GM23338 (cell line): ENCODE results near the gene TTC23.

Experiments
- JUNB ChIP-seq: IDR thresholded peaks from one replicate; pipeline ENCODE4 v1.6.1; 2016; ENCODE audit warnings: antibody characterized with exemption; ENCODE audit not compliant: unreplicated experiment
- POLR2AphosphoS5 ChIP-seq: IDR thresholded peaks from 2 replicates; pipeline ENCODE4 v1.6.1; 2016; ENCODE audit warnings: antibody characterized with exemption, low read depth
- TF ChIP-seq, protein P1 (sequence below), 2 experiments: fragments of 200-600 bp in 1 of 2; sonication (generic) in 1 of 2; conservative IDR thresholded peaks; 2 replicates each; pipeline versions ENCODE4 v1.5.1 to v1.6.1; 2016 to 2017; ENCODE audit warnings: antibody characterized with exemption in 2 of 2, low read depth in 2 of 2, mild to moderate bottlenecking in 2 of 2, moderate library complexity in 1 of 2

DNA sequence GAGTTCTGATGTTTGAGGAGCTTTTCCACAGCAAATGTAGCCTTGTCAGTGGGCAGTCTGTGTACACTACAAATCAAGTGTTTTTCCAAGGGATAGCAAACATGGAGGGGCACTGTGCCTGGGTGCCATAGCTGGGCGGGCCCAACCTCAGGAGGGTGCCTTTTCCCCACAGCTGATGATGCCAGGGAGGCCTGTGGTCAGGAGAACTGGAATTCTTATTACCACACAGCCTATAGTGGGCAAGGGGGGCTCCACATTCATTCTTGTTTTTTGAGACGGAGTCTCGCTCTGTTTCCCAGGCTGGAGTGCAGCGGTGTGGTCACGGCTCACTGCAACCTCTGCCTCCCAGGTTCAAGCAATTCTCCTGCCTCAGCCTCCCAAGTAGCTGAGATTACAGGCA is 102.7 kb downstream of the TTC23 start:
- TF ChIP-seq JUNB = no peak
- TF ChIP-seq, protein P1, sequence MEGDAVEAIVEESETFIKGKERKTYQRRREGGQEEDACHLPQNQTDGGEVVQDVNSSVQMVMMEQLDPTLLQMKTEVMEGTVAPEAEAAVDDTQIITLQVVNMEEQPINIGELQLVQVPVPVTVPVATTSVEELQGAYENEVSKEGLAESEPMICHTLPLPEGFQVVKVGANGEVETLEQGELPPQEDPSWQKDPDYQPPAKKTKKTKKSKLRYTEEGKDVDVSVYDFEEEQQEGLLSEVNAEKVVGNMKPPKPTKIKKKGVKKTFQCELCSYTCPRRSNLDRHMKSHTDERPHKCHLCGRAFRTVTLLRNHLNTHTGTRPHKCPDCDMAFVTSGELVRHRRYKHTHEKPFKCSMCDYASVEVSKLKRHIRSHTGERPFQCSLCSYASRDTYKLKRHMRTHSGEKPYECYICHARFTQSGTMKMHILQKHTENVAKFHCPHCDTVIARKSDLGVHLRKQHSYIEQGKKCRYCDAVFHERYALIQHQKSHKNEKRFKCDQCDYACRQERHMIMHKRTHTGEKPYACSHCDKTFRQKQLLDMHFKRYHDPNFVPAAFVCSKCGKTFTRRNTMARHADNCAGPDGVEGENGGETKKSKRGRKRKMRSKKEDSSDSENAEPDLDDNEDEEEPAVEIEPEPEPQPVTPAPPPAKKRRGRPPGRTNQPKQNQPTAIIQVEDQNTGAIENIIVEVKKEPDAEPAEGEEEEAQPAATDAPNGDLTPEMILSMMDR (conservative IDR thresholded peaks at IDR 0.05; ENCODE audit: low read depth in 2 of 2) = no peak
- TF ChIP-seq POLR2AphosphoS5 = no peak
